Measurements from ENCODE around the gene CDHR1.

CDHR1 gene

DNA sequence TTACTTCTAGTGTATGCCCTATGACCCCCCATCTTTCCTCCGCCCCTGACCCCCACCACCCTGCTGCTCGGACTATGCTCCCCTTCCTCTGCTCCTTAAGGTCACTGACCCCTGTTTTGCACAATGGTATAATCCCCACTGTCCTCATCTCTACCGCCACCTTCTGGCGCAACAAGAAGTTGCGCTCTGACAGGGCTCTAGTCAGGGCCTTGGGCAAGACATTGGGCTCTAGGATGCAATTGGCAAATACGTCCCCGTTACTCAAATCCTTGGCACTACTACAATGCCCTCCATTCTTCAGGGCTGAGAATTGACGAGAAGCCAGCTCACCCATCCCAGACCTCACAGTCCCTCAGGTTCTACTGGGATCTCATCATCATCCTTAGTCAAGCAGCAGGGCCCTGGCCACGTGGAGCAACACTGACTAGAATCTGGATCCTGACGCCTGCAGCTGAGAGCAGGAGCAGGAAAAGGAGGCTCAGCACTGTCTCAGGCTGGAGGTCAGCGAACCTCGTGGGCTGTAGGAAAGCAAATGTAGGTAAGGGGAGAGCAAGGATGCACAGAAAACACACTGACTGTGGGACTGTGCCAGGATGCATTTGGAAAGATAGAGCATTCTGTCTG, 20.4 kb downstream of the CDHR1 start:
- Histone ChIP-seq H3K4me1 (ENCODE audit: control insufficient read depth in 1 of 2, insufficient read depth in 1 of 2, low read depth in 1 of 2, low read length in 1 of 2) (no peaks in the 10 kb centered on the region), H3K36me3 (no peaks in the 10 kb centered on the region), H3K27me3 (peaks cover 20% of the 10 kb centered on the region), H3K27ac (no peak overlapping the region), H3K4me3 (ENCODE audit: low read depth in 1 of 2, low read length in 1 of 2) (no peak overlapping the region), H3K9me3 (no peaks in the 10 kb centered on the region)
- TF ChIP-seq CTCF (IDR thresholded peaks at IDR 0.05): no peak

DNA sequence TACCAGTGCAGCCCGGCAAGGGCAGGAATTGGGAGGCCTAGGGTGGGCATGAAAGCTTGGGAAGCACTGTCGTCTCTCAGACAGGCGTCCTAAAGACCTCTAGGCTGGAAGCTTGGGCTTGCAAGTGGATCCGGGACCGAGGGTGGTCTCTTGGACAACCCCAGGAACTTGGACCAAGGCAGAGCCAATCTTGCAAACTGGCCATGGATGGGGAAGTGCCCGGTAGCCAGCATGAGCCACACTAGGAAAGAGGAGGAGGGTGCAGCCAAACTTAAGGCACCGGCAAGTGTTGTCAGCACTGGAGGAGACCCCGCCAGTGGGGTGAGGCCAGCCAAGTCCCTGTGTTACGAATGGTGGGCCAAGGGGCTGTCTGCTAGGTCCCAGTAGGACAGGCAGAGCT, 22.5 kb downstream of the CDHR1 start:
- Histone ChIP-seq H3K4me3 (ENCODE audit: low read depth in 1 of 2, low read length in 1 of 2) (no peak overlapping the region), H3K36me3 (no peaks in the 10 kb centered on the region), H3K9me3 (no peaks in the 10 kb centered on the region), H3K27ac (no peak overlapping the region), H3K27me3 (peaks cover 14% of the 10 kb centered on the region), H3K4me1 (ENCODE audit: control insufficient read depth in 1 of 2, insufficient read depth in 1 of 2, low read depth in 1 of 2, low read length in 1 of 2) (no peaks in the 10 kb centered on the region)
- TF ChIP-seq CTCF (IDR thresholded peaks at IDR 0.05): no peak

GRCh38 chr10:84217746-84218145, 23.4 kb downstream of the CDHR1 start:
- Histone ChIP-seq H3K9me3 (no peaks in the 10 kb centered on the region), H3K4me1 (ENCODE audit: control insufficient read depth in 1 of 2, insufficient read depth in 1 of 2, low read depth in 1 of 2, low read length in 1 of 2) (no peaks in the 10 kb centered on the region), H3K27ac (no peak overlapping the region), H3K27me3 (peaks cover 14% of the 10 kb centered on the region), H3K36me3 (no peaks in the 10 kb centered on the region), H3K4me3 (ENCODE audit: low read depth in 1 of 2, low read length in 1 of 2) (no peak overlapping the region)
- TF ChIP-seq CTCF (IDR thresholded peaks at IDR 0.05): no peak

DNA sequence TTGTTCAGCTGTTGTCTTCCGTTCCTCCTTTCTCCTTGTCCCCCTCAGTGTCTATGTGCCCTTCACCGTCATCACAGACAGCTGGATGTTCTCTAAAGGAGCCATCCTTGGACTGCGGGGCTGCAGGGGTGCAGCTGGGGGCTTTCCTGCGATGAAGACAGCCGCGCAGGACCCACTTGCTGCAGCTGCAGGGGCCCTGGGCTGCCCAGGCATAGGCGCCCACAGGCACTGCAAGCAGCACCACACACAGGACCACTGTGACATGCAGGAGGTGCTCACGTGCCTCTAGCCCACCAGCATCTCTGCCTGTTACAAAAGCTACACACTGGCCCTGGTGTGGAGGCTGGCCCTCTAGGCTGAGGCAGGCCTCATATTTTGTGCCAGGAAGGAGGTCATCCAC, 27.6 kb downstream of the CDHR1 start:
- Histone ChIP-seq H3K9me3 (no peaks in the 10 kb centered on the region), H3K36me3 (no peaks in the 10 kb centered on the region), H3K4me3 (ENCODE audit: low read depth in 1 of 2, low read length in 1 of 2) (no peak overlapping the region), H3K4me1 (ENCODE audit: control insufficient read depth in 1 of 2, insufficient read depth in 1 of 2, low read depth in 1 of 2, low read length in 1 of 2) (no peaks in the 10 kb centered on the region), H3K27ac (no peak overlapping the region), H3K27me3 (peaks cover 17% of the 10 kb centered on the region)
- TF ChIP-seq CTCF (IDR thresholded peaks at IDR 0.05): no peak

DNA sequence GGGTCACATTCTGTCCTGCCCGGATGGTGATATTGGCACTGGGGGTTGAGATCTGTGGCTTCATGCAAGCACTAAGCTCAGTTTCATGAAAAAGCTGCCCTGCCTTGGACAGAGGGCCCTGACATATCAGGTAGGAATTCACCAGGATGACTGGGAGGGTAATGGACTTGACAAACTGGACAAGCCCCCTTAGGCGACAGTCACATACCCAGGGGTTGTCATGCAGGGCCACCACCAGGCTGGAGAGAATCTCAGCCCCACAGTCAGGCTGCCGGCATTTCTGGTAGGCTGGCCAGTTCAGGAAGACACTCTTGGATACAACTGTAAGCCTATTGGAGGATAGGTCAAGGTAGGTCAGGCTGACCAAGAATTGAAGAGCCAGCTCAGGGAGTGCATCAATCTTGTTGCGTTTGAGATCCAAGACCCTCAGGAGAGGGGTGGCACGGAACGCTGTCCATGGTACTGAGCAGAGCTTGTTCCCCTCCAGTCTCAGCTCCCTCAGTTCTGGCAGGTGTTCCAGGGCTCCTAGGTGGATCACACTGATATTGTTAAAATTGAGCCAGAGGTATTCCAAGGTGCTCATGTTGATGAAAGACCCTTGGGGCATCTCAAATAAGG, 30.2 kb downstream of the CDHR1 start:
- no peaks in the 10 kb centered on the region for H3K4me1 ChIP-seq (ENCODE audit: control insufficient read depth in 1 of 2, insufficient read depth in 1 of 2, low read depth in 1 of 2, low read length in 1 of 2)
- H3K27me3 ChIP-seq: peaks cover 27% of the 10 kb centered on the region
- no peaks in the 10 kb centered on the region for H3K36me3 ChIP-seq
- no peaks in the 10 kb centered on the region for H3K9me3 ChIP-seq
- no peak for TF ChIP-seq CTCF (IDR thresholded peaks at IDR 0.05)
- no peak overlapping the region for H3K4me3 ChIP-seq (ENCODE audit: low read depth in 1 of 2, low read length in 1 of 2)
- H3K27ac ChIP-seq: no peak overlapping the region

Data from neutrophil (primary cell).